A549 (cell line): ENCODE results near the gene NELFB.

Source experiments
- CBX2 ChIP-seq: fragments of 200-600 bp; sonication (generic); IDR thresholded peaks from 2 replicates; pipeline ENCODE4 v1.6.1; 2016; ENCODE audit warnings: low read depth, mild to moderate bottlenecking, borderline replicate concordance
- CEBPB ChIP-seq, 2 experiments: fragments of >200 bp in 1 of 2; sonication (Bioruptor Twin) in 1 of 2; formaldehyde crosslinking in 1 of 2; IDR thresholded peaks; 2 replicates each; pipeline ENCODE4 v1.6.1; 2012 to 2016
- EP300 ChIP-seq, 2 experiments: fragments of >200 bp; sonication (Bioruptor Twin); formaldehyde crosslinking; IDR thresholded peaks; 2 replicates in 1 of 2; 3 replicates in 1 of 2; pipeline ENCODE4 v1.6.1; 2016 to 2017
- FOSL2 ChIP-seq, 2 experiments: fragments of 450-650 bp in 1 of 2; fragments of >200 bp in 1 of 2; sonication (Bioruptor Twin) in 1 of 2; formaldehyde crosslinking; IDR thresholded peaks; 2 replicates each; pipeline versions ENCODE4 v1.5.0 to v1.6.1; 2016 to 2020; ENCODE audit warnings: mild to moderate bottlenecking in 1 of 2, moderate library complexity in 1 of 2
- HOXA7 ChIP-seq: fragments of 250-450 bp; sonication (Bioruptor Pico); IDR thresholded peaks from 2 replicates; pipeline ENCODE4 v1.5.0; 2020; ENCODE audit warnings: mild to moderate bottlenecking, moderate library complexity
- JUN ChIP-seq, 2 experiments: fragments of >200 bp; sonication (Bioruptor Twin); formaldehyde crosslinking; IDR thresholded peaks; 2 replicates in 1 of 2; 3 replicates in 1 of 2; pipeline ENCODE4 v1.6.1; 2016 to 2017
- MAFK ChIP-seq: fragments of 450-650 bp; IDR thresholded peaks from 2 replicates; pipeline ENCODE4 v1.6.1; 2014; ENCODE audit not compliant: partially characterized antibody
- ZSCAN20 ChIP-seq: fragments of 250-450 bp; sonication (Bioruptor Pico); IDR thresholded peaks from 2 replicates; pipeline ENCODE4 v1.8.0; 2022; ENCODE audit warnings: mild to moderate bottlenecking, moderate library complexity
- TF ChIP-seq, protein P1 (sequence below): IDR thresholded peaks from 2 replicates; pipeline ENCODE4 v1.6.1; 2012
- TF ChIP-seq, protein P2 (sequence below): fragments of >200 bp; sonication (Bioruptor Twin); formaldehyde crosslinking; IDR thresholded peaks from 3 replicates; pipeline ENCODE4 v1.5.1; 2016
- TF ChIP-seq, protein P3 (sequence below): fragments of 450-650 bp; IDR thresholded peaks from 2 replicates; pipeline ENCODE4 v1.6.1; 2014; ENCODE audit warnings: antibody characterized with exemption

DNA sequence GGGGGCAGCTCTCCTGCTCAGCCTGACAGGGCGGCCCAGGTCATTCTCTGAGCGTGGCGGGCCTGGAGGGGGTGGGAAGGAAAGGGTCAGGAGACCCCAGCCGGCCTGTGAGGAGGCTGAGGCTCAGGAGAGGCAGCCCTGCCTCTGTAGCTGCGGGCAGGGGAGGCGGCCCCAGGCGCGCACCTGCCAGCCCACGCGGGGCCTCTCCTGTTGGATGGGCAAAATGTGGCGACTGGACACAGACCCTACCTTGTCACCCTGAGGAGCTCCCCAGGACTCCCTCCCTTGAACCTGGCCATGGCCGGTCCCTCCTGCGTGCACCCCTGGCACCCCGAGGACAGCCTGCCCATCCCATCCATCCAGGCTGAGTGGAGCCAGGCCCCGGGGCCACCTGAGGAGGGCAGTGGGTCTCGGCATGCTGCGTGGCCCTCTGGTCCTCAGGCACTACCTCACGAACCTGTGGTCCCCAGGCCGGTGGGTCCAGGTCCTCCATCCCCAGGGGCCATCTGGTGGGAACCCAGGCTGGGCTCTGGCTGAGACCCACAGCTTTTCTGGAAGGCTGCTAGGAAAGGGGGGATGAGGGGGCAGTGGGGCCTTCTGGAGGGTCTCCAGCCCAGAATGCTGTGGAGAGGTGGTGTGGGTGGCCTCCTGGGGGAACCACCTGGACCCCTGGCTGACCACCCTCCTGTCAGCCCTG is 62.0 kb downstream of the NELFB start:
- no peak for TF ChIP-seq JUN (IDR thresholded peaks at IDR 0.05)
- no peak for TF ChIP-seq CBX2
- no peak for TF ChIP-seq MAFK
- TF ChIP-seq FOSL2 (IDR thresholded peaks at IDR 0.05): no peak
- TF ChIP-seq FOSL2 (CRISPR knock-in tag; IDR thresholded peaks at IDR 0.05): no peak
- TF ChIP-seq ZSCAN20 (CRISPR knock-in tag): no peak
- TF ChIP-seq, protein P1, sequence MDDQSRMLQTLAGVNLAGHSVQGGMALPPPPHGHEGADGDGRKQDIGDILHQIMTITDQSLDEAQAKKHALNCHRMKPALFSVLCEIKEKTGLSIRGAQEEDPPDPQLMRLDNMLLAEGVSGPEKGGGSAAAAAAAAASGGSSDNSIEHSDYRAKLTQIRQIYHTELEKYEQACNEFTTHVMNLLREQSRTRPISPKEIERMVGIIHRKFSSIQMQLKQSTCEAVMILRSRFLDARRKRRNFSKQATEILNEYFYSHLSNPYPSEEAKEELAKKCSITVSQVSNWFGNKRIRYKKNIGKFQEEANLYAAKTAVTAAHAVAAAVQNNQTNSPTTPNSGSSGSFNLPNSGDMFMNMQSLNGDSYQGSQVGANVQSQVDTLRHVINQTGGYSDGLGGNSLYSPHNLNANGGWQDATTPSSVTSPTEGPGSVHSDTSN: no peak
- TF ChIP-seq, protein P2, sequence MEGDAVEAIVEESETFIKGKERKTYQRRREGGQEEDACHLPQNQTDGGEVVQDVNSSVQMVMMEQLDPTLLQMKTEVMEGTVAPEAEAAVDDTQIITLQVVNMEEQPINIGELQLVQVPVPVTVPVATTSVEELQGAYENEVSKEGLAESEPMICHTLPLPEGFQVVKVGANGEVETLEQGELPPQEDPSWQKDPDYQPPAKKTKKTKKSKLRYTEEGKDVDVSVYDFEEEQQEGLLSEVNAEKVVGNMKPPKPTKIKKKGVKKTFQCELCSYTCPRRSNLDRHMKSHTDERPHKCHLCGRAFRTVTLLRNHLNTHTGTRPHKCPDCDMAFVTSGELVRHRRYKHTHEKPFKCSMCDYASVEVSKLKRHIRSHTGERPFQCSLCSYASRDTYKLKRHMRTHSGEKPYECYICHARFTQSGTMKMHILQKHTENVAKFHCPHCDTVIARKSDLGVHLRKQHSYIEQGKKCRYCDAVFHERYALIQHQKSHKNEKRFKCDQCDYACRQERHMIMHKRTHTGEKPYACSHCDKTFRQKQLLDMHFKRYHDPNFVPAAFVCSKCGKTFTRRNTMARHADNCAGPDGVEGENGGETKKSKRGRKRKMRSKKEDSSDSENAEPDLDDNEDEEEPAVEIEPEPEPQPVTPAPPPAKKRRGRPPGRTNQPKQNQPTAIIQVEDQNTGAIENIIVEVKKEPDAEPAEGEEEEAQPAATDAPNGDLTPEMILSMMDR: no peak
- TF ChIP-seq, protein P3, sequence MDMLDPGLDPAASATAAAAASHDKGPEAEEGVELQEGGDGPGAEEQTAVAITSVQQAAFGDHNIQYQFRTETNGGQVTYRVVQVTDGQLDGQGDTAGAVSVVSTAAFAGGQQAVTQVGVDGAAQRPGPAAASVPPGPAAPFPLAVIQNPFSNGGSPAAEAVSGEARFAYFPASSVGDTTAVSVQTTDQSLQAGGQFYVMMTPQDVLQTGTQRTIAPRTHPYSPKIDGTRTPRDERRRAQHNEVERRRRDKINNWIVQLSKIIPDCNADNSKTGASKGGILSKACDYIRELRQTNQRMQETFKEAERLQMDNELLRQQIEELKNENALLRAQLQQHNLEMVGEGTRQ: no peak
- no peak for TF ChIP-seq EP300 (IDR thresholded peaks at IDR 0.05)
- no peak for TF ChIP-seq HOXA7 (CRISPR knock-in tag)
- TF ChIP-seq CEBPB (IDR thresholded peaks at IDR 0.05): no peak
